ENCODE data around the gene FTSJ1. TPM values are rescaled to one million over a fixed set of nuclear protein-coding genes. Genes with fewer than 3 reads are reported as not detected.

Gene FTSJ1
- total and polyA plus RNA-seq, 2 of the 8 experiments (the other 6 are each of a cell fraction or from before 2014, with no cell fraction given) = 62.4 to 80.4 TPM

DNA sequence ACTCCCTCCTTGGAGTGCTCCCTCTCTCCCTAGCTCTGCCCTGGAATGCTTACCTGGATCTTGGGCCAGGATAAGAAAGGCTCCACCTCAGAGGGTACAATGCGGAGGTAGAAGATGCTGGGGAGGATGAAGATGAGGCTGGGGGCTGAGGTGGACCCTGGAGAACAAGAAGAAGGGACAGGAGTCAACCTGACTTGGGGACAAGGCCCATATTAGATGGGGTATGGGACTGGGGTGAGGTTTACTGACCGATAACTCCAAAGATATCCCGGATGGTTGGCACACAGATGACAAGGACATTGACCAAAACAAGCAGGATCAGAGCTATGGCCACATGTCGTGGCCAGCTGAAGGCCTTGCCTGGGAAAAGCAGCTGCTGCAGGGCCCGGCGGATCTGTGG, 16.5 kb upstream of the FTSJ1 start:
- Histone ChIP-seq H3K27ac (ENCODE audit: low read depth, low read length) (no peak overlapping the region), H3K9me3 (ENCODE audit: insufficient read depth in 2 of 2, low read depth in 1 of 2, low read length in 1 of 2) (no peaks in the 10 kb centered on the region), H2BK5ac (ENCODE audit: low read depth, low read length) (no peak overlapping the region), H3K36me3 (ENCODE audit: control insufficient read depth in 2 of 4, insufficient read depth in 4 of 4, low read length in 3 of 4) (peaks cover 0 to 13% (median 3%) of the 10 kb centered on the region in 4 experiments; a peak in 5 of 8 replicates), H3K56ac (replicated peaks; ENCODE audit: insufficient read length, low read depth, low read length) (no peak overlapping the region), H3K23ac (ENCODE audit: insufficient read length) (no peak overlapping the region), H4K91ac (replicated peaks; ENCODE audit: insufficient read length, low read length) (no peak overlapping the region), H3K4ac (replicated peaks; ENCODE audit: insufficient read length, low read depth, low read length) (no peak overlapping the region), H3K79me2 (ENCODE audit: control insufficient read depth in 1 of 2, insufficient read depth in 2 of 2, low read length in 2 of 2) (no peaks in the 10 kb centered on the region), H4K20me1 (replicated peaks in 1 of 2; ENCODE audit: control insufficient read depth in 1 of 2, insufficient read depth in 2 of 2, low read length in 2 of 2) (peaks cover 0 to 1% of the 10 kb centered on the region in 2 experiments), H3K4me3 (ENCODE audit: extremely low read depth in 1 of 4, insufficient read depth in 2 of 4, low read depth in 3 of 4, low read length in 4 of 4) (no peak overlapping the region), H3K14ac (ENCODE audit: insufficient read length) (no peak overlapping the region), H3K23me2 (ENCODE audit: low read depth, low read length) (no peaks in the 10 kb centered on the region), H3K27me3 (replicated peaks in 1 of 4; ENCODE audit: control insufficient read depth in 3 of 4, extremely low read depth in 1 of 4, insufficient read depth in 3 of 4, low read length in 3 of 4) (no peaks in the 10 kb centered on the region), H2AK5ac (ENCODE audit: low read depth, low read length) (no peak overlapping the region), H2BK120ac (replicated peaks; ENCODE audit: low read depth, low read length) (no peak overlapping the region), H3K79me1 (ENCODE audit: low read depth, low read length) (no peaks in the 10 kb centered on the region), H3K4me2 (ENCODE audit: insufficient read depth in 1 of 2, low read depth in 2 of 2, low read length in 2 of 2) (no peak overlapping the region), H2AFZ (ENCODE audit: low read length) (no peak overlapping the region), H2BK15ac (ENCODE audit: low read length) (no peak overlapping the region), H3K18ac (ENCODE audit: extremely low read depth, low read length) (no peak overlapping the region), H4K5ac (ENCODE audit: insufficient read length, low read depth, low read length) (no peak overlapping the region), H3K4me1 (replicated peaks in 1 of 4; ENCODE audit: control insufficient read depth in 3 of 4, insufficient read depth in 4 of 4, low read length in 3 of 4) (no peaks in the 10 kb centered on the region), H2BK12ac (ENCODE audit: low read depth, low read length) (no peak overlapping the region), H4K8ac (ENCODE audit: extremely low read depth, insufficient read depth, low read length) (no peak overlapping the region), H3K9ac (replicated peaks in 1 of 4; ENCODE audit: extremely low read depth in 1 of 4, low read depth in 3 of 4, low read length in 3 of 4) (no peak overlapping the region), H2BK20ac (ENCODE audit: low read length) (no peak overlapping the region)
- CTCF ChIA-PET (ENCODE audit: partially characterized antibody) = no interaction called here
- 96% methylated on average over 4 of the region's 6 CpGs; no CpG with 5 or more reads in 1 of the 2 experiments for WGBS, 2 experiments (ENCODE audit: extremely low coverage in 1 of 2, insufficient coverage in 1 of 2, insufficient read length in 1 of 2, insufficient replicate concordance in 2 of 2, low coverage in 1 of 2, low lambda C conversion rate in 2 of 2, missing lambda C conversion rate in 1 of 2)
- DNase-seq (ENCODE audit: low read depth in 1 of 2, low spot score in 2 of 2) (no peak), FAIRE-seq (no peak)
- POLR2A ChIA-PET (ENCODE audit: partially characterized antibody) = interaction anchor here (1.1 kb wide), 1 partner anchor 115 kb away, joined by 3 read pairs; the partner anchor contains the start of gene RBM3
- TF ChIP-seq, protein P1, sequence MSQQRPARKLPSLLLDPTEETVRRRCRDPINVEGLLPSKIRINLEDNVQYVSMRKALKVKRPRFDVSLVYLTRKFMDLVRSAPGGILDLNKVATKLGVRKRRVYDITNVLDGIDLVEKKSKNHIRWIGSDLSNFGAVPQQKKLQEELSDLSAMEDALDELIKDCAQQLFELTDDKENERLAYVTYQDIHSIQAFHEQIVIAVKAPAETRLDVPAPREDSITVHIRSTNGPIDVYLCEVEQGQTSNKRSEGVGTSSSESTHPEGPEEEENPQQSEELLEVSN (IDR thresholded peaks at IDR 0.05) = no peak
- TF ChIP-seq CBX5 (IDR thresholded peaks at IDR 0.05; ENCODE audit: low read depth, low read length) = no peak
- TF ChIP-seq CTBP2 (IDR thresholded peaks at IDR 0.05; ENCODE audit: borderline replicate concordance, insufficient read depth, insufficient read length, low read length) = no peak
- TF ChIP-seq PHF8 (conservative IDR thresholded peaks at IDR 0.05; ENCODE audit: low read depth, low read length) = no peak
- no peak for TF ChIP-seq CBX8 (IDR thresholded peaks at IDR 0.05; ENCODE audit: borderline replicate concordance, low read depth, low read length)
- TF ChIP-seq TAF7 (optimal IDR thresholded peaks at IDR 0.05; ENCODE audit: borderline replicate concordance, low read depth, low read length) = no peak
- TF ChIP-seq RBBP5 (IDR thresholded peaks at IDR 0.05; ENCODE audit: borderline replicate concordance, low read depth, low read length) = no peak
- TF ChIP-seq FOSL1 (IDR thresholded peaks at IDR 0.05; ENCODE audit: insufficient read depth, low read depth, low read length) = no peak
- TF ChIP-seq, protein P2, sequence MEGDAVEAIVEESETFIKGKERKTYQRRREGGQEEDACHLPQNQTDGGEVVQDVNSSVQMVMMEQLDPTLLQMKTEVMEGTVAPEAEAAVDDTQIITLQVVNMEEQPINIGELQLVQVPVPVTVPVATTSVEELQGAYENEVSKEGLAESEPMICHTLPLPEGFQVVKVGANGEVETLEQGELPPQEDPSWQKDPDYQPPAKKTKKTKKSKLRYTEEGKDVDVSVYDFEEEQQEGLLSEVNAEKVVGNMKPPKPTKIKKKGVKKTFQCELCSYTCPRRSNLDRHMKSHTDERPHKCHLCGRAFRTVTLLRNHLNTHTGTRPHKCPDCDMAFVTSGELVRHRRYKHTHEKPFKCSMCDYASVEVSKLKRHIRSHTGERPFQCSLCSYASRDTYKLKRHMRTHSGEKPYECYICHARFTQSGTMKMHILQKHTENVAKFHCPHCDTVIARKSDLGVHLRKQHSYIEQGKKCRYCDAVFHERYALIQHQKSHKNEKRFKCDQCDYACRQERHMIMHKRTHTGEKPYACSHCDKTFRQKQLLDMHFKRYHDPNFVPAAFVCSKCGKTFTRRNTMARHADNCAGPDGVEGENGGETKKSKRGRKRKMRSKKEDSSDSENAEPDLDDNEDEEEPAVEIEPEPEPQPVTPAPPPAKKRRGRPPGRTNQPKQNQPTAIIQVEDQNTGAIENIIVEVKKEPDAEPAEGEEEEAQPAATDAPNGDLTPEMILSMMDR (IDR thresholded peaks at IDR 0.05; ENCODE audit: control extremely low read depth in 1 of 3, insufficient read depth in 1 of 3, low read depth in 1 of 3, low read length in 3 of 3) = no peak
- TF ChIP-seq CHD1 (IDR thresholded peaks at IDR 0.05; ENCODE audit: low read depth, low read length) = no peak

Measured in H1 (cell line).